H1 (cell line): ENCODE measurements around the gene SULT6B1.

Experiments used
- PHF8 ChIP-seq: fragments of 200-600 bp; sonication (generic); conservative IDR thresholded peaks from 2 replicates; pipeline ENCODE4 v1.7.1; 2012; ENCODE audit warnings: low read depth, mild to moderate bottlenecking, inconsistent platforms, low read length, moderate library complexity
- POLR2A ChIP-seq, 2 experiments: IDR thresholded peaks; 1 replicate in 1 of 2; 2 replicates in 1 of 2; pipeline ENCODE4 v1.6.1; 2011; ENCODE audit warnings: low read depth in 2 of 2, low read length in 2 of 2, mild to moderate bottlenecking in 2 of 2; ENCODE audit errors: control extremely low read depth in 1 of 2

DNA sequence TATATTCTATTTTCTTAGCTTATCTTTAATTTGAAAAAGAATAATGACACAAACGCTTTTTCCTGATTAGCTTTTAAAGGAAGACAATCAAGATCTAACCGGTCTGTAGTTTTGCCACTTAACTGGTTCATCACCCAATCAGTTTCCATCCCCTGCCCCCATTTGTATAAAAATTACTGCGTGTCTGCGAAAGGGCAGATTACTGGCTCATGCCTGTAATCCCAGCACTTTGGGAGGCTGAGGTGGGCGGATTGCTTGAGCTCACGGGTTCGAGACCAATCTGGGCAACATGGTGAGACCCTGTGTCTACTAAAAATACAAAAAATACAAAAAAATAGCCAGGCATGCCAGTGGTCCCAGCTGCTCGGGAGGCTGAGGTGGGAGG lies 10.2 kb upstream of the SULT6B1 start:
- TF ChIP-seq POLR2A (IDR thresholded peaks at IDR 0.05; ENCODE audit: control extremely low read depth in 1 of 2, low read depth in 2 of 2, low read length in 2 of 2) (no peak), PHF8 (no peak)
